Stimulated activated naive CD4-positive, alpha-beta T cell treated with Interleukin-2 at 50 U/mL for 16 hours (primary cell): ENCODE data around the gene HEPN1.

Experiments
- DNase-seq: peaks from one replicate; lab custom pipeline; 2025; lab: John Stamatoyannopoulos, UW

Gene HEPN1

DNA sequence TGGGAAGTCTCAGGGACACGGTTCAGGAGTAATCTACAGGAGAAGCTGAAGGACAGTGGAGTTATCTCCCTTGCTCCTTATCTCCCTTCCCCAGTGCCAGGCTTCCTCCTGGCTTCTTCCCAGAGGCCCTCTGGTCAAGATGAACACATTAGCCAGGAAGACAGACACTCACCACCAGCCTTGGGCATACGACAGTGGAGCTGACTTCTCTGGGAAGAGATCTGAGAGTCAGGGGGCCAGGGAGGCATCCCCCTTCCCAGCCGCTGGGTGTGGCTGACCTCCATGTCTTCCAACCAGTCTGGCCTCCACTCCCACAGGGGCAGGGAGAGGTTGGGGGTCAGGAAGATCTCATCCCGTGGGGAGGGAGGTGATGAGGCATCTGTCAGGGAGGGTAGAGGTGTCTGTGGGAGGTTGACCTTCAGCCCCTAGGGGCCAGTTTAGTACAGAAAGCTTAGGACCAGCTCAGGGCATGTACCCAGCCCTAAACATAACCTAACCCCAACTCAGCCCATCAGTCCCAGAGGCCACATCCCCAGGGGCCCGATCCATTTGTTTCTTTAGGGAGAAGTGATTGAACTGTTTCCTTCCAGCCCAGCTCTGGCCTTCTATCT is 34.1 kb upstream of the HEPN1 start:
- no peak for DNase-seq

DNA sequence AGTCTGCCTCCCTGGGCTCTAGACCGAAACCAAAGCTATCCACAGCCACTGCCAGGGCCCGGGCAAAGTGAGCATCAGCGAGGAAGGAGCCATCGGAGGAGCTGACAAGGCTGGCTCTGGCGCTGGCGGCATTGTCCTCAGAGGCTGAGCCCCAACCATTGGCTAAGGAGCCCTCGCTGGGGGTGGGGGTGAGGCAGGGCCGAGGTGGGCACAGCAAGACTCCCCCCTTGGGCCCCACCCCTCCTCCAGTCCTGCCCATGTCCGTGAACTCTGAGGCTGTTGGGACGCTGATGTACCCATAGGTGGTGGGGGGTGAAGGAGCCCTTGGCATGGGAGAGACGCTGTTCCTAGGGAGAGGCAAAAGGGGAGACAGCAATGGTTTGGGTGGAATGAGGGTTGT is 32.6 kb upstream of the HEPN1 start:
- no peak for DNase-seq

DNA sequence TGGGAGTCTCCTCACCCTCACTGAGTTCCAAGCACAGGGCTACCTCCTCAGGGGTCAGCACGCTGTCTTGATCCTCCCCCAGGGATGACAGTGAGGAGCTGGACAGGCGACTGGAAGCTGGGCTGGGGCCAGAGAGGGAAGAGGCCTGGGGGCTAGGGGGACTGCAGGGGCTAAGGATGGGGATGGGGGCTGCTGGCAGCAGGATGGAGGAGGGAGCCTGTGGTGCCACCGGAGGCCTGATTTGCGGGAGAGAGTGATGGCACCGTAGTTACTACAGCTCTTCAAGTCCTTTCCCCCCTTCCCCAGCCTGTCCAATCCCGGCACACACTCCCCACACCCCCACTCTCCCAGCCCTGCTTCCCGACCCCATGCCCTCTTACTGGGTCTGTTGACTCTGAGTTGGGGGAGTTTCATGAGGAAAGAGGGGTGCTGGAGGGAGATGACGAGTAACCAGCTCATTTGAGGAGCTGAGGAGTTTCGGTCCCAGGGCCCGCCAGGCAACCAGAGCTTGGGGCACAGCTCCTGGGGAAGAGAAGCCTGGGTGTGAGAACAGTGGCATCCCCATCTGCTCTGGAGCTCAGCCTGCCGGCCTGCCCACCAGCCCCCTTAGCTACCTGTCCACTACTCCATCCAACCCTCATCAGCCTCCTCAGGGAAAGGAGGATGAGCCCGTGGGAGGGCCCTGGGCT is 31.9 kb upstream of the HEPN1 start:
- DNase-seq: no peak

DNA sequence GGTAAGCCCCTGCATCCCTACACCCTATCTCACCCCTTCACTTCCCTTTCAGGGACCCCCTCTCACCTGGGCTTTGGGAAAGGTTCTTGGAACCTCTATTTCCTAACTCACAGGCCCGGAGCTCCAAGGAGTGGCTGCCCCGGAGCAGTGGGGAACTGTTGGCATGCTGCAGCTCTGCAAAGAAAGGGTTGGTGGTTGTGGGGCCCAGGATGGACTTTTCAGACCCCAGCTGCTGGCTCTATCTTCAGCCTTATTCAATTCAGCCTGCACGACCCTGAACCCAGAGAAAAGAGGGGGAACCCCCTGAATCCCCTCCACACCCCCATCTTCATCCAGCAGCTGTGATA is 31.4 kb upstream of the HEPN1 start:
- DNase-seq: no peak

DNA sequence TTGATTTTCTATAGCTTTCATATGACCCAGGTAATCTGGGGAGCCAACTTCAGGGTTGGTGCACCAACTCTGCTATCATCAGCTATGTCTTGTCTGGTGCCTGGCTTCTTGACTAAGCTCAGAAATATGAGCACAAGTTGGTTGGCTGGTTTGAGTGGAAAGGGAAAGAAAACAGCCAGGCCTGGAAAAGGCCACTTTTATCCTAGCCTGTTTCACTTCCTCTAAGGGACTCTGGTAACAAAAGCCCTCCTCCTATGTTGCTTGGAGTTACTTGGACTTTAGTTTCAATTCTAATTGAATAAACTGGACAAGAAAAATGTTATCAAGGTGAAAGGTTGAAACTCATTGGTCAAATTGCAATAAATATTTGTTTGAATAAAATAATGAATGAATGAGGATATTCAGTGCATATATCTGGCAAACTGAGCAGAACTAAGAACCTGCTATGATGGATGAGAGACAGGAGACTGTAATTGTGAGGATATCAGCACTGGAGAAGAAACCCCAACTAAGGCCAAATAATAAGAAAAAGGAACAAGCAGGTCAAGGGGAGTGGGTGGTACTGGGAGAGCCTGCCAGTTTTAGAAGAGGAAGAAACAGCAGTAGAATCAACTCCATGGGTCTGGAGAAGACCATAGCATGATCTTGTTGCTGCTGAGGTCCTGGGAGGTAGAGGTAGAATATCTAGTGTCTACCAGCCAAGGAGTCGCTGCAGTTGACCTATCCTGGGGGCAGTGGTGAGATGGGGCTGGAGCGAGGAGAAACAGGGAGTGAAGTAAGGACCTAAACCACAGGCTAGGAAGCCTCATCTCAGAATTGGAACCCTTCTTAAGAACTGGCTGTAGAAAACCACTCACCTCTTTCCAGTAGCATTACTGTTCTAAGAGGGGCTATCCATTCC is 29.6 kb upstream of the HEPN1 start:
- DNase-seq: no peak

DNA sequence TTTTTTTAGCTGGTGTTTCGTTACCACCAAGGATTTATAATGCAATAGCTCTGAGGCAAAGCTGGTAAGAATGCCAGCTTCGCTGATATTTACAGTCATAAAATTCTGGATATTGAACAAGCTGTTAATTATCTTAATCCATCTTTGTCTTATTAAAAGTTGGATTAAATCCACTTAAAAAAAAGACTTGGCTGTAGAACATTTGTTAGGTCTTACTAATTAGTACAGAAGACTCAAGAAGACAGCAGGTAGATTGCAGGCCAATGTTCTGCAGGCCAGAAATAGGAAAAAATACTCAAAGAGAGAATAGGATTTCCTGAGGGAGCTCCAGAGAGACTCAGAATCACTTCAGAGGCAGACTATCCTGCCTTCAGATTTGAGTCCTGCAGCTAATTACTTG is 28.9 kb upstream of the HEPN1 start:
- no peak for DNase-seq

DNA sequence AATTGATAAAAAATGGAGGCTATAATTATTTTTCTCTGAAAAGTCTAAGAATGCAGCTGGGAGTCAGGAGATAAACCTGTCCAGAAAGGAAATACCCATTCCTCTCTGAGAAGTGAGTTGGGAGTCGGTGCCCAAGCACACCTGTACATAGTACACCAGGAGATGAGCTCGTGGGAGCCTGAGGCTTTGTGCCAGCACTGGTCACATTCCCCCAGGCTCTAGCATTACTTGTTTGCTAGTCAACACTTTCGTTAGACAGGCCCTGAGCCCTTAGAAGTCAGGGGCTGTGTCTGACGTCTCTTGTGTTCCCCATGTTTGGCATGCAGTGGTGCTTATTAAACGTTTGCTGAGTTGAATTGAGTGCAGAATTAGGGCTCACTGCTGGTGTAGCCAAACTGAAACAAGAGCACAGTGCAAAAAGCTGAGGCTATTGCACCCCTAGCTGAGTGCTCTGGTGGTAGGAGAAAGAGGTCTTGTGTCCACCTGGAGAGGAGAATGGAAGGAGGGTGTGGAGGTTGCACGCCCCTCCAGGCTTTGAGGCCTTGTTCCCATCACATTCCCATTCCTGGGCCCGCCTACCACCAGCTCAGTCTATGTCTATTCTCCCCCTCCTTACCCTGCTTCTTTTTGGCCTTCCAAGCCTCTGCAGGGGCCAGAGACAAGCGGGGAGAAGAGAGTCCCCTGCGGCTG is 28.2 kb upstream of the HEPN1 start:
- no peak for DNase-seq

DNA sequence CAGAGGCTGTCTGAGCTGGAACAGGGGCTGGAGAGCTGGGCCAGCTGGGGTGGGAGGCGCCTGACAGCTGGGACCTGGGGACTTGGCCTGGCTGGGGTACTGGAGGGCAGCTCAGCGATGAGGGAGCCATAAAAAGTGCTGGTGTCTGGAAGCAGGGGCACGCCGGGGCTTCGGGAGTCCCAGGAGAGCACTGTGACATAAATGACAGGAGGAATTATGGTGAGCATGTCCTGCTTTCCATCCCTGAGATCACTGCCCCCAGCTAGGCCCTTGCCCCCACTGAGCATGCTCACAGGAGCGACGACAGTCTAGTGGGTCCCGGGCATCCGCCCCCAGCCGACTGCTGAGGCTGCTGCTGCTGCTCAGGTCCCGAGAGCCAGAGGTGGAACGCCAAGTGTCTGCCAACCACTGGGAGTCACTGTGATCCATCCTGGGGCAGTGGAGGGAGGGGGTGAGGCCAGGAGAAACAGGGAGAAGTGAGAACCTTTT is 27.6 kb upstream of the HEPN1 start:
- no peak for DNase-seq

DNA sequence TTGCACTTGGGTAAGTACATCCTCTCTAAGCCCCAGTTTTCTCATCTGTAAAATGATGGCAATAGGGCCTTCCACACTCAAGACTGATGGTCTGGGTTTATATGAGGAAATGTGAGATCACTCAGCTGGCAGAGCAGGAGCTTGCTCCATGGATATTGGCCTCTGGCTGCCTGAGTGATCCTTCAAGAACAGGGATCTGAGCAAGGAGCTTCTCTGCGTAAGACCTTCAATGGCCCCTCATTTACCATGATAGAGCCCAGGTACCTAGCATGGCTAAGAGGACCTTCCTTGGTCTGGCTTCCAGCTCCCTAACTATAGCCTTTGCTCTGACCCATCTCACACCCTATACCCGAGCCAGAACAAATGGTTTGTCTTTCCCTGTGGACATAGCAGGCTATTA is 26.9 kb upstream of the HEPN1 start:
- DNase-seq: no peak

DNA sequence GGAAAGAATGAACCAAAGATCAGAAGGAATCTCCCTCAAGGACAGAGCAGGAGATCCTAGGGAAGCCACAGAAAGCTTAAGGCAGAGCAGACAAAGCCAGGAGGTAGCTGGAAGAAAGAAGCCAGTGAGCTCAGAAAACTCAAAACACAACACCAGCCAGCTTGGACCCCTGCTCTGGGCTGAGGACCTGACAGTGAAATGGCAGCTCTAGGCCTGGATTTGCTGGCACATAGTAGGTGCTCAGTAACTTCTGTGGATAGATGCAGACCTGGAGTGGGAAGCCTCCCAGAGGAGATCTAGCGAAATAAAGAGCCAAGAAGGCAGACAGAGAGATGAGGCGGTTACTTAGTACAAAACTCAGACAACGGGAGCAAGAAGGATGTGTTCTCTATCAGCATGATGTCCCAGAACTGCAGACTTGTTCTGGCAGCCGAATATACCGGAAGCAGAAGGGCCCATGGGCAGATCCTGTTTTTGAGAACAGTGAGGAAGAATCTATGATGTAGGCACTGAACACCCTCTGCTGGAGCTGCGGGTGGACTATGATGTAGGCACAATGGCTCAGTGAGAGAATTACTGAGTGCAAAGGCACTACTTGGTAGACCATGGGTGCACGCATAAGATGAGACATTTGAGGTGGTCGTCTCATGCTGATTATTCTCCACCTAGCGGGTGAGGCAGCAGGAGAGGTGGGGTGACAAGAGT is 26.1 kb upstream of the HEPN1 start:
- no peak for DNase-seq

DNA sequence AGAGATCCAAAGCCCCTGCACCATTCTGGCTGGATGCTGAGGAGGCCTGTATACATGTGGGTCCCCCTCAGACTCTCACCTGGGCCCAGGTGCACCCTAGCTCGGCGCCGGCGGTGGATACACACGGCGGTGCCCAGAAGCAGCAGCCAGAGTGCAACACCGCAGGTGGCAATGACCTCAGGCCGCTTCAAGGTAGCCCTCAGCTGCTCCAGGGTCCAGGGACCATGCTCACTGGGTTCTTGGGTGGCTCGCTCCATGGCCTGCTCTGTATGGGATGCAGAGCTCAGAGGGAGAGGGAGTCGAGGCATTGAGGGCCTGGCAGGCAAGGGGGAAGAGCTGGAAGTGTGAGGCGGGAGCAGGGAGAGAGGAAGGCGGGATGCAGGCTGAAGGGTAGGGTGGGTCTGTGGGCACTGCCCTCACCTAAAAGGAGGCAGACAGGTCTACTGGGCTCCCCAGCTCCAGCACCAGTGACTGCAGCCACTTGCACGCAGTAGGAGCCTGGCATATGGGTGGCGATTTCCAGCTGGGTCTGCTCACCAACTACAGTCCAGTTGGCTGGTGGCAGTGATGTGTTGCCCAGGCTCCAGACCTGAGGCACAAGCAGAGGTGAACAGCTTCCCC is 25.2 kb upstream of the HEPN1 start:
- no peak for DNase-seq

DNA sequence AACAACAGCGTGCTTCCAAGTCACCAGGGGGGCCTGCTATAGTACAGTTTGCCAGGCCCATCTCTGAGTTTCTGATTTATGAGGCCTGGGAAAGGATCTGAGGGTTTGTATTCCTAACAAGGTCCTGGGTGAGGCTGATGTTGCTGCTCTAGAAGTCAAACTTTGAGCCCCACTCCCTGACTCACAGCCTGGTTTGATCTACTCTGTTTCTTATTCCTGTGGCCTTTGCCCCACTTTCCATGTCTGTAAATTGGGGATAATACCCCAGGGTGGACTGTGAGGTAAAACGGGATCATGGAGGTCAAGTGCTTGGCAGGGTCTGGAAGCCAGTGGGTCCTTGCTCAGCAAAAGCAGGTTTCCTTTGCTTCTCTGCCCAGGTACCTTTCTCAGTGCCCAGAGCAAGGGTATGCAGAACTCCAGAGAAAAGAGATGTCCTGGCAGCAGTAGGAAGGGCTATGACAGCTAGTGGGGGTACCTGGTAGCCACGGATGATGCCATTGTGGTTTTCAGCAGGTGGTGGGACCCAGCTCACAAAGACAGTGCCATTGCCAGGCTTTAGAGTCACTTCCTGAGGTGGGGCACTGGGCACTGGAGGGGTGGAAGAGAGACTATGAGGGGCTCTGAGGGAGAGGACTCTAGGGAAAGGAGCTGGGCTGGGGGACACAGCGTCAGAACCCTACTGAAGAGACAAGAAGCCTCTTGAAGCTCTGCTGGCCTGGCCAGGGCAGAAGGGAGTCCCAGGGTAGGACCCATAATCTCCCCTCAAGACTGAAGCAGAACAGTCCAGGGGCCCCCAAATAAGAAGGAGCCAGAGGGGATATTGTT is 24.2 kb upstream of the HEPN1 start:
- no peak for DNase-seq

DNA sequence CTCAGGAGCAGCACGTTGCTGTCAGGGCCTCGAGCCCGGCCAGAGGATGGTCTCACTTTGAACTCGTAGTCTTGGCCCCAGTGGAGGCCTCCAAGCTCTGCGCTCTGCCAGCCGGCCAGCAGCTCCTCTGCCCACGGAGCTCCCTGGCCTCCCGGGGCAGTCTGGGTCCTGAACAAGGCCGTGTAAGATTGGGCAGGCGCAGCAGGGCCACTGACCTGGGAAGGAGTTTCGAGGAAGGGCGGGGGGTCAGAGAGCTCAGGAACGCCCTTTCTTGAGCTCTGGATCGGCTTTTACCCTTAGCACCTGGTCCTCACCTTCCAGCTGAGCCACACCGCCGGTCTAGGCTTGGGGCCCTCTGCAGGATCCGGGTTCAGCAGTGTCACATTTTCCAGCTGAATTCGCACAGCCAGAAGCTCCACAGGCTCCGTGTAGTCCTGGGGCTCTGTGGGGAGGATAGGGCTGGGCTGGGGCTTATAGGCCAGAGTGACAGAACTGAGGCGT is 23.5 kb upstream of the HEPN1 start:
- DNase-seq: no peak

DNA sequence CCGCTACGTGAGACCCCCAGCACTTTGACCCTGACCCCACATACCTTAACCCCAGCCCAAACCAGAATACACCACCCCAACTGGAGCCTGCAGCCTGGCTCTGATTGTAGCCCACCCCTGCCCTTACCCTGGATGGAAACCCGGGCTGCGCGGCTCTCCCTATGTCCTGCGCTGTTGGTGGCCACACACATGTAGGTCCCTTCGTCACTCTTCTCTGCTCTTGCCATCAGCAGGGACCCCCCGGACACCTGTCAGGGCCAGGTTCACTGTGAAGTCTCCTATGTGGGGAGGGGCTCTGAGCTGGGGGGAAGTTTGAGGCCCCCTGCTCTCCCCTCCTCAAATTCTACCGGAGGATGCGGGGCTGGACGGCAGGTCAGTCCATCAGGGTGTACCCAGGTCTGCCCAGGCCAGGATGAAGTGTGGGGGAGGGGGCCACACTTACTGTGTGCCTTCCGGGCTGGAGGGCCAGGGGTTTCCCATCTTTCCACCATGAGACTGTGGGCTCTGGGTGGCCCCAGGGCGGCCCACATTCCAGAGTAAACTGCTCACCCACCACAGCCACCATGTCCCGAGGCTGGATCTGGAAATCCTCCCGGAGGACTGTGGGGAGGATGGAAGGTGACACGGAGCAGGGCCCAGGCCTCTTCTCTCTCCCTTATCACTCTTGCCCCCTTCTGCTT is 22.8 kb upstream of the HEPN1 start:
- DNase-seq: no peak

DNA sequence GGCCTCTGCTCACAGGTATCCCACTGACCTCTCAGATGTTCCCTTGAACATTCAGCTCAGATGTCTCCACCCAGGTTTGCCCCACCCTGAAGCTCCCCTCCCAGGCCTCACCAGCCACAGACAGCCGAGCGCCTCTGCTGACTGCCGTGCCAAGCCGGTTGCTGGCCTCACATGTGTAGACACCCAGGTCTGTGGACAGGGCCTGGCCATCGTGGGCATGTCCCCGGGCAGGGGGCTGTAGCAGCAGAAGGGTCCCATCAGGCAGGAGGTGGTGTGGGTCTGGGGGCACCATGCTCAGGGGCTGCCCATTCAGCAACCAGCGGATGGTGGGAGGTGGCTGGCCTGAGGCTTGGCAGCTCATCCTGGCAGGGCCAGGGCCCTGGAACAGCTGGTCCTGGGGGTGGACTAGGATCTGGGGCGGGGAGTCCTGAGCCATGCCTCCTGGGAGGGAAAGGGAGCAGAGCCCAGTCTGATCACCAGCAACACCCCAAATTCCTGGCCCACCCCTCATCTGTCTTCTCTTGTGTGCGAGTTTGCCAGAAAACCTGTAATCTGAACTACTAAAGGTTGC is 22.1 kb upstream of the HEPN1 start:
- DNase-seq: no peak

DNA sequence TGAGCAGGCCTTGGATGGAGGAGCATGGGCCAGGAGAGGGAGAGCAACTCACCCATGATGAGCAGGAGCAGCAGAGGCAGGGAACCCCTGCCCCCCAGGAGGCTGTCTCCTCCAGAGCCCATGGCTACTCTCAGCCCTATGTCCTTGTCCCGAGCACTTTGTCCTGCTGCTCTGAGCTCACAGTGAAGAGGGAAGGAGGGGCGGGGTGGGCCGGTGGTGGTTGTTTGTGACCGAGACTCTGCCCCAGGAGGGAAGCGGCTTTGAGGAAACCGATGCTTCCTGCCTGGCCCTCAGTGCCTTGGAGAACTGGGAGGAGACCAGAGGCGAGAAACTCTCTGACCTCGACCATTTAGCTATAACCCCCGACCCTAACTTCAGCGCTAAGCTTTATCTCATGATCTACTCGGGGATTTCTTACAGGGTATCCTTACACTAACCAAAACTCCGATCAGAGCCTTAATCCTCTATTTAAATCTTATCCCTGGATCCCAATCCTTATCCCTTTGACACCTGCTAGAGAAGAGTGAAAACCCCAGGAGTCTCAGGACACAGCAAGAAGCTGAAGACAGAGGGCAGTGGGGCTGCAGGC is 21.3 kb upstream of the HEPN1 start, which contains the start of gene ROBO4:
ROBO4 (minus strand) TSS at position 192 of the 589 bp plus-strand sequence; CDS start at position 122, 70 bp downstream.
- no peak for DNase-seq

DNA sequence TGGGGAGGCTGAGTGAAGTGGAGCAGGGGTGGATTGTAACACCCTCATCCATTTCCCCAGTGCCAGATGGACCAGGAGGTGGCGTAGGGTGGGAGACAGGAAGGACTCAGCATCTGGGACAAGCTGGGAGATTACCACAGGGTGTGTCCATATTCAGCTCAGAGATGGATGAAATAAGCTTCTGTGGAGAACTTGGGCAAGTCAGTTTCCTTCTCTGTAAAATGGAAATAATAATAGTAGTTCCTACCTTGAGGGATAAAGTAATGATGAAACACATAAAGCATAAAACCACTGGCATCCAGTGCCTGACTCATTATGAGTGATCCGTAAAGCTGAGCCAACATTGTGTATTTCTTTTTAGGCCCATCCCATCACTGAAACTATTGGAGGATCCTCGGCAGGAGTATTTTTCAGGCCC is 20.8 kb upstream of the HEPN1 start:
- DNase-seq: no peak

DNA sequence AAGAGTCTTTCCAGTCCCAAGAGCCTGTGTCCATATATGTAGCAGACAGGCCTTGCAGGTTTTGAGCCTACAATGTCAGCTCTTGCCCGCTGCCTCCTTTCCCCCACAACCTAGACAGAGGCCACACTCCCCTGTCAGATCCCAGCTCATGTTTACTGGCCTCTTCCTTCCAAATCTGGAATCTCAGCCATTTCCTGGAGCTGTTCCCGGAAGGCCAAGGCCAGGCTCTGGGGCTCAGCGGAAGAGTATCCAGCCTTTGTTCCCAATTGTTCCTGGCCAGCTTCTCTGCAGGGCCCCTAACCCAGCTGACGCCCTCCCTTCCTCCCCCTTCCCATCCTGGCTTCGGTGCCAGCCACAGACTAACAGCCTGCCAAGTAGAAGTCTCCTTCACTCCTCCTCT is 20.3 kb upstream of the HEPN1 start:
- no peak for DNase-seq
